ENCODE results near the gene SPRED2. TPM values are rescaled to one million over a fixed set of nuclear protein-coding genes. Genes with fewer than 3 reads are reported as not detected.

SPRED2 gene
- total and polyA plus RNA-seq, 8 donors, result 31.5 to 47.1 (median 40.4) TPM

DNA sequence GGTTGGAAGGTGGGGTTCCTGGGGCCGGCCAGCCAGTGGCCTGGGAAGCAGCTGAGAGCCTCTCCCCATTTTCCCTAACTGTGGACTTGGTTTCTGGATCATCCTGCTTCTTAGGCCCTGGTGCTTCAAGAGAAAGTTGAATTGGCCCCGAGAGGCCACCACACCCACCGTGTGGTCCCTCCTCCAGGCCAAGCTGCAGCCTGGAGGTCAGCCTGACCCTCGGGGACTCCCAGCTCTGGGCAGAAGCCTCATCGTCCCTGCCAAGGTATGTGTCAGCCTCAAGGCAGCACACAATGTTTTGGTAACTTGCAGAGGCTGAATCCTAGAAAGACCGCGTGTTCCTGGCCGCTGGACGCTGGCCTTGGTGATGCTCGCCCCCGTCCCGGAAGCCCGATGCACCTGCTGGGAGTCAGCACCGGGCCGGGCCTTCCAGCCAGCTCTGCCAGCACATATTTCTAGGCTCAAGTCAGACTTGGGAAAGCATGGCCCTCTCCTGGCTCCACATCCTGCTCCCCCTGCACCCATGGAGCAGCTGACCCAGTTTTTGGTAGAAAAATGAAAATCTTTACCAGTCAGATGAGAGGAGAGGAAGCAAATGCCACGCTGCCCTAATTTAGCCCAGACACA lies 132.2 kb downstream of the SPRED2 start:
- no peaks in the 10 kb centered on the region for H3K9me3 ChIP-seq
- H3K27ac ChIP-seq, result peak overlapping the region; percentile 60 to 70
- H3K4me3 ChIP-seq, result no peak overlapping the region
- intact Hi-C loops (cut with DNase I), result no loop called here
- TF ChIP-seq, protein P1, sequence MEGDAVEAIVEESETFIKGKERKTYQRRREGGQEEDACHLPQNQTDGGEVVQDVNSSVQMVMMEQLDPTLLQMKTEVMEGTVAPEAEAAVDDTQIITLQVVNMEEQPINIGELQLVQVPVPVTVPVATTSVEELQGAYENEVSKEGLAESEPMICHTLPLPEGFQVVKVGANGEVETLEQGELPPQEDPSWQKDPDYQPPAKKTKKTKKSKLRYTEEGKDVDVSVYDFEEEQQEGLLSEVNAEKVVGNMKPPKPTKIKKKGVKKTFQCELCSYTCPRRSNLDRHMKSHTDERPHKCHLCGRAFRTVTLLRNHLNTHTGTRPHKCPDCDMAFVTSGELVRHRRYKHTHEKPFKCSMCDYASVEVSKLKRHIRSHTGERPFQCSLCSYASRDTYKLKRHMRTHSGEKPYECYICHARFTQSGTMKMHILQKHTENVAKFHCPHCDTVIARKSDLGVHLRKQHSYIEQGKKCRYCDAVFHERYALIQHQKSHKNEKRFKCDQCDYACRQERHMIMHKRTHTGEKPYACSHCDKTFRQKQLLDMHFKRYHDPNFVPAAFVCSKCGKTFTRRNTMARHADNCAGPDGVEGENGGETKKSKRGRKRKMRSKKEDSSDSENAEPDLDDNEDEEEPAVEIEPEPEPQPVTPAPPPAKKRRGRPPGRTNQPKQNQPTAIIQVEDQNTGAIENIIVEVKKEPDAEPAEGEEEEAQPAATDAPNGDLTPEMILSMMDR (IDR thresholded peaks at IDR 0.05), result no peak
- peaks cover 17 to 29% of the 10 kb centered on the region in 2 donors for H3K4me1 ChIP-seq
- ATAC-seq (peak; percentile 40), DNase-seq (peak in 1 of 4 donors; percentile 81)
- no peaks in the 10 kb centered on the region for H3K36me3 ChIP-seq
- H3K27me3 ChIP-seq, result no peaks in the 10 kb centered on the region

DNA sequence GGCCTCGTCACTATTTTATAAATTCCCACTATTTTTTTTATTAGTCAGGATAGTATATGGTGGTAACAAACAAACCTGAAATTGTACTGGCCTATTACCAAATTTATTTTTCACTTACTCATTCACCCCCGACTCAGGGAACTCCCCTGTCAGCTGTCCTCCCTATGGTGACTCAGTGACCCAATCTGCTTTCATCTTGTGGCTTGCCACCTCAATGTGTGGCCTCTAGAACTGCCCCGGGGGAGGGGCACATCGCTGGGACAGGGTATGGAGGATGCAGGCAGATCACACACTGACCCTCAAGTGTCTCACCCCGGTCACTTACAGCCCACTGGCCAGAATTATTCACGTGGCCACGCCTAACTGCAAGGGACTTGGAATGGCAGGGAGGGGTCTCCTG lies 133.2 kb downstream of the SPRED2 start:
- H3K4me3 ChIP-seq, result no peak overlapping the region
- no peaks in the 10 kb centered on the region for H3K36me3 ChIP-seq
- no peaks in the 10 kb centered on the region for H3K27me3 ChIP-seq
- H3K4me1 ChIP-seq, result peaks cover 17 to 29% of the 10 kb centered on the region in 2 donors
- ATAC-seq (no peak), DNase-seq (no peak)
- TF ChIP-seq, protein P1 (IDR thresholded peaks at IDR 0.05), result no peak
- intact Hi-C loops (cut with DNase I), result no loop called here
- no peaks in the 10 kb centered on the region for H3K9me3 ChIP-seq
- H3K27ac ChIP-seq, result no peak overlapping the region

DNA sequence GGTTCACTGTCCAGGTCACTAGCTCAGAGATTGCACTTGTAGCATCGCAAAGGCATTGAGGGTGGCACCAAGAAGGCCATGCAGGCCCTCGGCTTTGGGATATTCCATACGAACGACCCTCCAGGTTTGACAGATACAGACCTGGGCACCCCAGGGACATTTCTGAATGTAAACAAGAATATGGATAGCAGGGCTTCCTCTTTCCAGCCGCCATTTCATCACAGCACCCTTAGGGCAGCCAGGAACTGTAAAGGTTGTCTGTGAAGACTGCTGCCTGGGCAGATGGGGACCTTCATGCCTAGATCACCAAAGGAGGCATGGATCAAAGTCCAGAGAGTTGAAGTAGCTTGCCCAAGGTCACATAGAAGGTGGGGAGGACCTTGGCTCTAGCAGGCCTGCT lies 134.3 kb downstream of the SPRED2 start:
- Histone ChIP-seq H3K9me3 (no peaks in the 10 kb centered on the region), H3K4me3 (no peak overlapping the region), H3K4me1 (peaks cover 17 to 29% of the 10 kb centered on the region in 2 donors), H3K27me3 (no peaks in the 10 kb centered on the region), H3K27ac (no peak overlapping the region), H3K36me3 (no peaks in the 10 kb centered on the region)
- no peak for ATAC-seq
- TF ChIP-seq, protein P1 (IDR thresholded peaks at IDR 0.05), result no peak
- DNase-seq, result no peak
- intact Hi-C loops (cut with DNase I), result no loop called here

DNA sequence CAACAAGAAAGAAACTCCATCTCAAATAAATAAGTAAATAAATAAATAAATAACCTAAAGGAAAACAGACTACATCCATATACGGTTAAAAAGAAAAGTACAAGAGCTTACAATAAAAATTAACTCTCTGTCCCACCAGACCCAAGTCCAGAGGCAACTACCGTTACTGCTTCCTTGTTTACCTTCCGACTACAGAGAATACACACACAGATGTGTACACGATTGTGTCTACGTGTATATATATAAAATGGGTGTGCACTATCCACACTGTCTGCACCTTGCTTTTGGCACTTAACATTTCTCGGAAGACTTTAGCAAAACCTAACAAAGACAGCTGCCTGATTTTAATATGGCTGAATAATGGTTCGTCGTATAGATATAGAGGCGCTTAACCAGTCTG lies 134.9 kb downstream of the SPRED2 start:
- Histone ChIP-seq H3K27ac (no peak overlapping the region), H3K36me3 (no peaks in the 10 kb centered on the region), H3K4me3 (no peak overlapping the region), H3K9me3 (no peaks in the 10 kb centered on the region), H3K4me1 (peaks cover 17 to 29% of the 10 kb centered on the region in 2 donors), H3K27me3 (no peaks in the 10 kb centered on the region)
- DNase-seq, result no peak
- intact Hi-C loops (cut with DNase I), result no loop called here
- TF ChIP-seq, protein P1 (IDR thresholded peaks at IDR 0.05), result no peak
- ATAC-seq, result no peak

DNA sequence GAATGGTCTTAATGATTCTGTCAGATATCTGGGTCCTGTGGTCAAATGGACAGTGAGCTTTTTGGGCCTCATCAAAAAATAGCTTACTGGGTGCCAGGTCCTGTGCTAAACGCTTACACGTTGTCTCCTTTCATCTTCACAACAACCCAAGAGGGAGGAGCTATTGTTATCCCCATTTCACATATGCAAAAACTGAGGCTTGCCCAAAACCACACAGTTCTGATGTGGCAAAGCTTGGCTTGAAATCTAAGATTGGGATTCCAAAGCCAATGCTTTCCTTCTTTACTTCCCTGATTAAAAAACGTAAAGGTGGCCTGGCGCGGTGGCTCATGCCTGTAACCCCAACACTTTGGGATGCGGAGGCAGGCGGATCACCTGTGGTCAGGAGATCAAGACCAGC lies 135.4 kb downstream of the SPRED2 start:
- Histone ChIP-seq H3K4me3 (no peak overlapping the region), H3K9me3 (no peaks in the 10 kb centered on the region), H3K4me1 (peaks cover 17 to 29% of the 10 kb centered on the region in 2 donors), H3K27ac (no peak overlapping the region), H3K27me3 (no peaks in the 10 kb centered on the region), H3K36me3 (no peaks in the 10 kb centered on the region)
- ATAC-seq (no peak), DNase-seq (no peak)
- TF ChIP-seq, protein P1 (IDR thresholded peaks at IDR 0.05), result no peak
- intact Hi-C loops (cut with DNase I), result no loop called here

All from left lung (tissue), 10 donors.